ENCODE data around the gene ABHD6. TPM values are rescaled to one million over a fixed set of nuclear protein-coding genes. Genes with fewer than 3 reads are reported as not detected.
A peak's percentile ranks its signal among the peaks of the same experiment; 100 is the strongest.

Gene ABHD6
- polyA plus RNA-seq, 3 donors, result 2.6 to 10.7 (median 8.2) TPM

- 67 to 81% (median 81%) methylated on average over 9 of the region's 9 CpGs for WGBS, 3 donors
- no peak overlapping the region for H3K27ac ChIP-seq (ENCODE audit: low read depth, low read length)
Measured at GRCh38 chr3:58293516-58293915, 55.9 kb downstream of the ABHD6 start.

- 59 to 69% (median 65%) methylated on average over 5 of the region's 5 CpGs for WGBS, 3 donors
- no peak overlapping the region for H3K27ac ChIP-seq (ENCODE audit: low read depth, low read length)
Measured at GRCh38 chr3:58296269-58296668, 58.7 kb downstream of the ABHD6 start.

- 43 to 76% (median 74%) methylated on average over 6 of the region's 6 CpGs for WGBS, 3 donors
- H3K27ac ChIP-seq (ENCODE audit: low read depth, low read length), result no peak overlapping the region
Measured at GRCh38 chr3:58296843-58297242, 59.3 kb downstream of the ABHD6 start.

- no peak overlapping the region for H3K27ac ChIP-seq (ENCODE audit: low read depth, low read length)
- WGBS, 3 donors, result 56 to 81% (median 77%) methylated on average over 3 of the region's 3 CpGs
Measured at GRCh38 chr3:58298190-58298589, 60.6 kb downstream of the ABHD6 start.

GRCh38 chr3:58299075-58299474, 61.5 kb downstream of the ABHD6 start:
- 64 to 68% (median 66%) methylated on average over 2 of the region's 2 CpGs for WGBS, 3 donors
- H3K27ac ChIP-seq (ENCODE audit: low read depth, low read length), result no peak overlapping the region

GRCh38 chr3:58299839-58300516, 62.4 kb downstream of the ABHD6 start:
- no peak overlapping the region for H3K27ac ChIP-seq (ENCODE audit: low read depth, low read length)
- WGBS, 3 donors, result 16 to 19% (median 17%) methylated on average over 8 of the region's 8 CpGs

GRCh38 chr3:58305882-58306711, 68.5 kb downstream of the ABHD6 start, which contains the start of the genes HTD2 and RPP14:
TSS of gene HTD2 (plus strand) at chr3:58306520. CDS start at chr3:58317614, 11,094 bp downstream.
TSS of gene RPP14 (plus strand) at chr3:58306245. CDS start at chr3:58310330, 4,085 bp downstream.
- peak within 1 kb of the TSS; percentile 71 for H3K27ac ChIP-seq (ENCODE audit: low read depth, low read length)
- WGBS, 3 donors, result 4 to 5% (median 4%) methylated on average over 68 to 71 of the region's 71 CpGs

GRCh38 chr3:58307639-58308215, 70.1 kb downstream of the ABHD6 start:
- H3K27ac ChIP-seq (ENCODE audit: low read depth, low read length), result no peak overlapping the region
- 27 to 31% (median 27%) methylated on average over 10 of the region's 10 CpGs for WGBS, 3 donors

GRCh38 chr3:58308728-58309127, 71.1 kb downstream of the ABHD6 start:
- no peak overlapping the region for H3K27ac ChIP-seq (ENCODE audit: low read depth, low read length)
- 24 to 33% (median 32%) methylated on average over 1 of the region's 1 CpG for WGBS, 3 donors

- H3K27ac ChIP-seq (ENCODE audit: low read depth, low read length), result no peak overlapping the region
- 76 to 85% (median 84%) methylated on average over 2 of the region's 2 CpGs for WGBS, 3 donors
Measured at GRCh38 chr3:58317811-58318210, 80.2 kb downstream of the ABHD6 start.

GRCh38 chr3:58321791-58322190, 84.2 kb downstream of the ABHD6 start:
- 90 to 94% (median 93%) methylated on average over 7 of the region's 7 CpGs for WGBS, 3 donors
- H3K27ac ChIP-seq (ENCODE audit: low read depth, low read length), result no peak overlapping the region

- no peak overlapping the region for H3K27ac ChIP-seq (ENCODE audit: low read depth, low read length)
- WGBS, 3 donors, result 46 to 80% (median 78%) methylated on average over 1 of the region's 1 CpG
Measured at GRCh38 chr3:58322793-58323192, 85.2 kb downstream of the ABHD6 start.

- H3K27ac ChIP-seq (ENCODE audit: low read depth, low read length), result no peak overlapping the region
- WGBS, 3 donors, result 68 to 84% (median 82%) methylated on average over 3 of the region's 3 CpGs
Measured at GRCh38 chr3:58323529-58324390, 86.2 kb downstream of the ABHD6 start.

- WGBS, 3 donors, result 74 to 80% (median 79%) methylated on average over 7 of the region's 7 CpGs
- no peak overlapping the region for H3K27ac ChIP-seq (ENCODE audit: low read depth, low read length)
Measured at GRCh38 chr3:58324391-58325390, 87.1 kb downstream of the ABHD6 start.

GRCh38 chr3:58325525-58325992, 88.0 kb downstream of the ABHD6 start:
- no peak overlapping the region for H3K27ac ChIP-seq (ENCODE audit: low read depth, low read length)

GRCh38 chr3:58326267-58326900, 88.8 kb downstream of the ABHD6 start:
- 91 to 94% (median 94%) methylated on average over 8 of the region's 8 CpGs for WGBS, 3 donors
- no peak overlapping the region for H3K27ac ChIP-seq (ENCODE audit: low read depth, low read length)

More at GRCh38 chr3:58325525-58325992, 88.0 kb downstream of the ABHD6 start:
- WGBS, 3 donors, result 19 to 57% (median 45%) methylated on average over 2 of the region's 2 CpGs
